Coronary artery (tissue), 2 donors: Measurements from ENCODE around the gene ERC1.
A peak's percentile ranks its signal among the peaks of the same experiment; 100 is the strongest.

Experiments
- DNase-seq: peaks from one replicate; pipeline ENCODE4 v3.0.0-alpha.2; 2017; ENCODE audit warnings: low spot score
- H3K27ac ChIP-seq, 2 donors: fragments of 200-600 bp; sonication (generic); one replicate each; pipeline ENCODE4 v1.5.1; 2016 to 2019
- H3K4me3 ChIP-seq: fragments of 200-600 bp; sonication (generic); 2 replicates; pipeline ENCODE4 v1.5.1; 2016; ENCODE audit warnings: mild to moderate bottlenecking, moderate library complexity
- CTCF ChIP-seq: fragments of 200-600 bp; sonication (generic); IDR thresholded peaks from one replicate; pipeline ENCODE4 v1.5.1; 2019; ENCODE audit warnings: antibody characterized with exemption

Gene ERC1

GRCh38 chr12:1515010-1515409 is 524.0 kb downstream of the ERC1 start:
- H3K27ac ChIP-seq, result no peak overlapping the region
- no peak for TF ChIP-seq CTCF
- DNase-seq, result no peak
- no peak overlapping the region for H3K4me3 ChIP-seq

GRCh38 chr12:1515428-1515827 is 524.4 kb downstream of the ERC1 start:
- DNase-seq, result no peak
- no peak overlapping the region for H3K27ac ChIP-seq
- TF ChIP-seq CTCF, result no peak
- H3K4me3 ChIP-seq, result no peak overlapping the region

GRCh38 chr12:1517007-1517406 is 526.0 kb downstream of the ERC1 start:
- Histone ChIP-seq H3K27ac (no peak overlapping the region), H3K4me3 (no peak overlapping the region)
- no peak for TF ChIP-seq CTCF
- peak; percentile 41 for DNase-seq

GRCh38 chr12:1517734-1518525 is 526.9 kb downstream of the ERC1 start:
- H3K4me3 ChIP-seq, result no peak overlapping the region
- no peak for DNase-seq
- no peak for TF ChIP-seq CTCF

GRCh38 chr12:1518591-1519516 is 527.8 kb downstream of the ERC1 start:
- DNase-seq, result peak; percentile 64
- Histone ChIP-seq H3K4me3 (no peak overlapping the region), H3K27ac (no peak overlapping the region)
- TF ChIP-seq CTCF, result no peak

More at GRCh38 chr12:1517734-1518525, 526.9 kb downstream of the ERC1 start:
- H3K27ac ChIP-seq, result no peak overlapping the region

GRCh38 chr12:1519642-1520041 is 528.6 kb downstream of the ERC1 start:
- peak; percentile 47 for DNase-seq
- TF ChIP-seq CTCF, result no peak
- Histone ChIP-seq H3K4me3 (no peak overlapping the region), H3K27ac (no peak overlapping the region)
